Endothelial cell (in vitro differentiated cells): Measurements from ENCODE around the gene MED13L. TPM values are rescaled to one million over a fixed set of nuclear protein-coding genes. Genes with fewer than 3 reads are reported as not detected.
A peak's percentile ranks its signal among the peaks of the same experiment; 100 is the strongest.

Experiments
- DNase-seq: peaks from one replicate; pipeline ENCODE4 v3.0.0; 2021; ENCODE audit warnings: low spot score
- H3K27ac Mint-ChIP-seq: one replicate; pipeline ENCODE4 v1.8.0; 2021; ENCODE audit warnings: mixed read lengths, inconsistent platforms; ENCODE audit not compliant: unreplicated experiment
- H3K27me3 Mint-ChIP-seq: one replicate; pipeline ENCODE4 v1.8.0; 2021; ENCODE audit warnings: mild to moderate bottlenecking, moderate library complexity, mixed read lengths, inconsistent platforms; ENCODE audit not compliant: unreplicated experiment
- H3K36me3 Mint-ChIP-seq: one replicate; pipeline ENCODE4 v1.8.0; 2021; ENCODE audit warnings: mild to moderate bottlenecking, low read depth, mixed read lengths, inconsistent platforms; ENCODE audit not compliant: unreplicated experiment
- H3K4me1 Mint-ChIP-seq: one replicate; pipeline ENCODE4 v1.8.0; 2021; ENCODE audit warnings: mild to moderate bottlenecking, mixed read lengths, inconsistent platforms; ENCODE audit not compliant: unreplicated experiment
- H3K4me3 Mint-ChIP-seq: one replicate; pipeline ENCODE4 v1.8.0; 2021; ENCODE audit warnings: mild to moderate bottlenecking, mixed read lengths, inconsistent platforms; ENCODE audit not compliant: unreplicated experiment
- H3K9me3 Mint-ChIP-seq: one replicate; pipeline ENCODE4 v1.8.0; 2021; ENCODE audit warnings: mixed read lengths, inconsistent platforms; ENCODE audit not compliant: unreplicated experiment
- total RNA-seq: library from RNA; stranded (reverse); fragmentation: NEBNext Ultra II Directional; extraction: Animal tissue kit (Norgen Biotek cat#: 25700); gene quantifications from one replicate; pipeline ENCODE4 v1.2.1, GENCODE V29; 2021; ENCODE audit not compliant: unreplicated experiment
- TF ChIP-seq, protein P1 (sequence below): fragments of 200-600 bp; sonication (generic); IDR thresholded peaks from one replicate; pipeline ENCODE4 v1.5.0; 2021; ENCODE audit warnings: antibody characterized with exemption; ENCODE audit not compliant: unreplicated experiment

Gene MED13L
- total RNA-seq, 1 donor from 2014 or later = 97.0 TPM

DNA sequence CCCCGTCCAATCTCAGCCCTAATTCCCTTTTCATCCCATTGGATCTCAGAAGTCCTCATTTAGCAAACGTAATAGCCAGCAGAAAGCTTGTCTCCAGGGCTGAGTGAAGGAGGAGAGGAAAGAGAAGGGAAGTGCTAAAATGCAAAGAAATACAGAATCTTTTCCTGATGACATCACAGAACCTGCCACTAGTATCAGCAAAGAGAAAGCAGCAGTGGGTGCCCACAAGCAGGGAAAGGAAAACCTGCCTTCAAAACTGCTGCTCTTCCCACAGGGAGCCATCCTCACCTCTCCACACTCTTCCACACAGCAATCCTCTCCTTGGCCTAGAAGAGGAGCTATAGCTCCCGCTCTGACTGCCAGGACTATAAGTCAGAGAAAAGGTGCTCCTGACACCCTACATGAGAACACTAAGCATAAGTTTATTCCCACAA lies 11.3 kb downstream of the MED13L start:
- TF ChIP-seq, protein P1, sequence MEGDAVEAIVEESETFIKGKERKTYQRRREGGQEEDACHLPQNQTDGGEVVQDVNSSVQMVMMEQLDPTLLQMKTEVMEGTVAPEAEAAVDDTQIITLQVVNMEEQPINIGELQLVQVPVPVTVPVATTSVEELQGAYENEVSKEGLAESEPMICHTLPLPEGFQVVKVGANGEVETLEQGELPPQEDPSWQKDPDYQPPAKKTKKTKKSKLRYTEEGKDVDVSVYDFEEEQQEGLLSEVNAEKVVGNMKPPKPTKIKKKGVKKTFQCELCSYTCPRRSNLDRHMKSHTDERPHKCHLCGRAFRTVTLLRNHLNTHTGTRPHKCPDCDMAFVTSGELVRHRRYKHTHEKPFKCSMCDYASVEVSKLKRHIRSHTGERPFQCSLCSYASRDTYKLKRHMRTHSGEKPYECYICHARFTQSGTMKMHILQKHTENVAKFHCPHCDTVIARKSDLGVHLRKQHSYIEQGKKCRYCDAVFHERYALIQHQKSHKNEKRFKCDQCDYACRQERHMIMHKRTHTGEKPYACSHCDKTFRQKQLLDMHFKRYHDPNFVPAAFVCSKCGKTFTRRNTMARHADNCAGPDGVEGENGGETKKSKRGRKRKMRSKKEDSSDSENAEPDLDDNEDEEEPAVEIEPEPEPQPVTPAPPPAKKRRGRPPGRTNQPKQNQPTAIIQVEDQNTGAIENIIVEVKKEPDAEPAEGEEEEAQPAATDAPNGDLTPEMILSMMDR = no peak
- no peaks in the 10 kb centered on the region for H3K36me3 Mint-ChIP-seq
- no peaks in the 10 kb centered on the region for H3K9me3 Mint-ChIP-seq
- no peaks in the 10 kb centered on the region for H3K27me3 Mint-ChIP-seq
- DNase-seq = no peak
- peaks cover 13% of the 10 kb centered on the region for H3K4me1 Mint-ChIP-seq
- H3K4me3 Mint-ChIP-seq = no peak overlapping the region
- H3K27ac Mint-ChIP-seq = no peak overlapping the region

DNA sequence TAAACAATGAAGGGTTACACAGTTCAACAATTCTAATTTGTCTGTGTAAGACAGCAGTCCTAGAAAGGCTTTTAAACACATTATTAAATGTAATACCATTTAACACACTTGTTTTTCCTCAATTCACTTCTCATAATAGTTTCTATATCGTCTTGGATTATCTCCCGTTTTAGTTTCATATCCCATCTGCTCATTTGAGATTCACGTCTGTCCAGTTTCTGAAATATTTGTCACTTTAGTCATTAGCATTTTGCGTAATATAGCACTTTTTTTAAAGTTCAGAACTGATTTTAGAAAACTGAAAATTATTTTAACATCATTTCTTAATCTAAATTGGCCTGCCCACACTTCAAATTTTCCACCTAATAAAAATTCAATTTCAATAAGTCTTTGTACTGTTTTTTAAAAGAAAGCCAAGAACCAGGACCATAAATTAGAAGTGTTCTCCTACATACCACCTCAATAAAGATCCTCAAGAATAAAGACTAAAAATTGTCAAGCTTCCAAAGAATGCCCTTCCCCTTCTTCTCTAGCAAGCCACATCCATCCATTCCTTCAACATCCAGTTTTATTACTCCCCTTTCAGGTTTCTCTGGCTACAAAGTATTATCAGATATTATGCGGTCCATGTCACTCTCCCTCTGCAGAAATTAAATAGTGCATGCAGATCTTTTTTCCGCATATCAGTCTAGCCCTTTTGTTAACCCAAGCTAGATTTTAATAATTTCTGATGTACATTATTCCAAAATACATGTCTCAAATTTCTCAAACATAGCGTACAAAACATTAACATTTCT lies 11.9 kb downstream of the MED13L start:
- DNase-seq = no peak
- Mint-ChIP-seq H3K9me3 (no peaks in the 10 kb centered on the region), H3K27ac (no peak overlapping the region), H3K27me3 (no peaks in the 10 kb centered on the region), H3K36me3 (no peaks in the 10 kb centered on the region), H3K4me1 (peaks cover 13% of the 10 kb centered on the region), H3K4me3 (no peak overlapping the region)
- TF ChIP-seq, protein P1 = no peak

DNA sequence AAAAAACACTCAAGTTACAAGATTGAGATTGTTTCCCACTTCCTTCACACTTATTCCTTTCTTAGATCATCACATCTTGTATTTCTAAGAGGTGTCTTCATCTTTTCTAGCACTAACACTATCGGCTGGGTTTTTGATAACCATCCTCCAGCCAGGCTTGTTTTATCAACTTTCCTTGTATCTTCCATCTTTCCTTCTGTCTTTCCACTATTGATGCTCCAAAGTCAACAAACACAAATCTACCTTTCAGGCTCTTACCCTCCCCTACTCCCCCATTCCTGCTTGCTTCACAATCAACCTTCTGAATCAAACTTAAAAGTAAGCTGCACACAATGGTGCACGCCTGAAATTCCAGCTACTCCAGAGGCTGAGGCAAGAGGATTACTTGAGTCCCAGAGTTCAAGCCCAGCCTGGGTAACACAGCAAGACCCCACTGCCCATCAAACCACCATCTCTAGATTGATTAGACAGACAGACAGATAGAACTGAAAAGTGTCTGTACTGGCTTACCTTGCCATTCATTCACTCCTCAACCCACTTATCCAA lies 12.9 kb downstream of the MED13L start:
- H3K27ac Mint-ChIP-seq = peak overlapping the region; percentile 9
- no peaks in the 10 kb centered on the region for H3K9me3 Mint-ChIP-seq
- H3K4me3 Mint-ChIP-seq = no peak overlapping the region
- TF ChIP-seq, protein P1 = no peak
- DNase-seq = no peak
- H3K27me3 Mint-ChIP-seq = no peaks in the 10 kb centered on the region
- H3K36me3 Mint-ChIP-seq = no peaks in the 10 kb centered on the region
- peaks cover 17% of the 10 kb centered on the region for H3K4me1 Mint-ChIP-seq

DNA sequence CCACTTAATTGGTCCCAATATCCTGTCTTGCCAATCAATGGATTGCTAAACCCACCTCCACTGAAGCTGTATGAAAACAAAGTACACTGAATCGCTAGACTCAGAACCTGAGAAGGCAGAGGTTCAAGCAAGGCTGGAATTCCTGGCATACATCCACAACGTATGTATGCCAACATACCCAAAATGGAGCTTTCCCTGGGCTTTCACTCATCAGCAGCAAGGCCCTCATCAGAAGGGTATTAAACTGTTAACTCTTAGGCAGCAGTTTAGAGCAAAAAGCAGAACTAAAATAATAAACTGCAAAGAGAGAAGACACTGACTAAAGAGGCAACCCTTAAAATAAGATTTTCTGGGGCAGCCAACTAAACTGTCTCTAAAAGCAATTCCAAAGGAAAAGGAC lies 13.6 kb downstream of the MED13L start:
- Mint-ChIP-seq H3K4me3 (no peak overlapping the region), H3K27ac (no peak overlapping the region), H3K27me3 (no peaks in the 10 kb centered on the region), H3K36me3 (no peaks in the 10 kb centered on the region), H3K9me3 (no peaks in the 10 kb centered on the region), H3K4me1 (peaks cover 17% of the 10 kb centered on the region)
- no peak for DNase-seq
- TF ChIP-seq, protein P1 = no peak

DNA sequence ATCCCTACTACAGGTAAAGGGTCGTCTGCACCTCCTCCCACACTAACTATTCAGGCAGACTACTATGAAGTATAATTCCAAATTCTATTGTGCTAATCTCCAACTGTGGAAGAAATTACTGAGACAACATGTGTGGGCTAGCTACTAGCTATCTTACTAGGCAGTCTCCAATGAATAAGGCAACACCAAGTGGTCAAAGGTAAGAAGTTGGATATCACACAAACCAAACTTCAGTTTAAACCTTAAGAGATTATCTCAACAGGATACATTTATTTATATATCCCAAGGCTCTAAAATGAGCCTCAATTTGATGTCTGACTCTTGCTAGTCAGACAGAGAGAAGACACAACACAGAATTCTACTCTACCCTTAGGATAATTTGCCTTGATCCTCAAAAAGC lies 14.1 kb downstream of the MED13L start:
- Mint-ChIP-seq H3K4me3 (no peak overlapping the region), H3K27me3 (no peaks in the 10 kb centered on the region), H3K4me1 (peaks cover 17% of the 10 kb centered on the region), H3K27ac (no peak overlapping the region), H3K36me3 (no peaks in the 10 kb centered on the region), H3K9me3 (no peaks in the 10 kb centered on the region)
- TF ChIP-seq, protein P1 = no peak
- DNase-seq = no peak
